ENCODE measurements around the gene CYP26A1. TPM values are rescaled to one million over a fixed set of nuclear protein-coding genes. Genes with fewer than 3 reads are reported as not detected.
"Not testable (repeated sequence)": the region's sequence is repeated elsewhere in the genome, so short reads cannot be mapped to it uniquely, and the experiment has no call there.

The CYP26A1 gene
- total RNA-seq, 1 experiment from 2014 or later: not detected

GRCh38 chr10:93098816-93099215 is 25.1 kb downstream of the CYP26A1 start:
- H3K36me3 ChIP-seq (ENCODE audit: insufficient read depth, low read length, poor library complexity, severe bottlenecking): no peaks in the 10 kb centered on the region
- TF ChIP-seq CTCF (conservative IDR thresholded peaks at IDR 0.05; ENCODE audit: low read depth, low read length) (no peak), EZH2 (IDR thresholded peaks at IDR 0.05; ENCODE audit: borderline replicate concordance, low read depth, low read length, poor library complexity, severe bottlenecking) (no peak)
- intact Hi-C loops (cut with micrococcal nuclease; ENCODE audit: unreplicated experiment): no loop called here
- BruUV-seq (replicated peaks): no TSS peak
- no peak overlapping the region for H3K4me3 ChIP-seq (ENCODE audit: low read depth, low read length, poor library complexity, severe bottlenecking)
- no peaks in the 10 kb centered on the region for H3K9me3 ChIP-seq (ENCODE audit: low read depth, low read length, poor library complexity, severe bottlenecking)
- H3K4me1 ChIP-seq (ENCODE audit: insufficient read depth, low read length, poor library complexity, severe bottlenecking): no peaks in the 10 kb centered on the region
- ChIA-PET POLR2A (ENCODE audit: low non-redundant PET) (no interaction called here), CTCF (no interaction called here)
- H3K27ac ChIP-seq (ENCODE audit: low read depth, low read length, poor library complexity, severe bottlenecking): no peak overlapping the region
- DNase-seq (ENCODE audit: low spot score): no peak
- no peaks in the 10 kb centered on the region for H3K27me3 ChIP-seq (replicated peaks; ENCODE audit: insufficient read depth, low read depth, low read length, poor library complexity)

DNA sequence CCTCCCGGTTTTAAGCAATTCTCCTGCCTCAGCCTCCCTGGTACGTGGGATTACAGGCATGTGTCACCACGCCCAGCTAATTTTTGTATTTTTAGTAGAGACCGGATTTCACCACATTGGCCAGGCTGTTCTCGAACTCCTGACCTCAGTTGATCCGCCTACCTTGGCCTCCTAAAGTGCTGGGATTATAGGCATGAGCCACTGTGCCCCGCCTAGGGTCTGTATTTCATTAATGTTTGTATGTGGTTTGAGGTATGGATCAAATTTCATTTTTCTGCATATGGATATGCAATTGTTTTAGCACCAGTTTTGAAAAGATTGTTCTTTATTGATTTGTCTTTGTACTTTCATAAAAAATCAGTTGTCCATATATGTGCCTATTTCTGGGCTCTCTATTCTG is 26.0 kb downstream of the CYP26A1 start:
- no peak for TF ChIP-seq EZH2 (IDR thresholded peaks at IDR 0.05; ENCODE audit: borderline replicate concordance, low read depth, low read length, poor library complexity, severe bottlenecking)
- no peak for TF ChIP-seq CTCF (conservative IDR thresholded peaks at IDR 0.05; ENCODE audit: low read depth, low read length)
- Histone ChIP-seq H3K27ac (ENCODE audit: low read depth, low read length, poor library complexity, severe bottlenecking) (no peak overlapping the region), H3K9me3 (ENCODE audit: low read depth, low read length, poor library complexity, severe bottlenecking) (no peaks in the 10 kb centered on the region), H3K36me3 (ENCODE audit: insufficient read depth, low read length, poor library complexity, severe bottlenecking) (no peaks in the 10 kb centered on the region), H3K4me3 (ENCODE audit: low read depth, low read length, poor library complexity, severe bottlenecking) (no peak overlapping the region), H3K4me1 (ENCODE audit: insufficient read depth, low read length, poor library complexity, severe bottlenecking) (no peaks in the 10 kb centered on the region), H3K27me3 (replicated peaks; ENCODE audit: insufficient read depth, low read depth, low read length, poor library complexity) (no peaks in the 10 kb centered on the region)
- no peak for DNase-seq (ENCODE audit: low spot score)
- intact Hi-C loops (cut with micrococcal nuclease; ENCODE audit: unreplicated experiment): no loop called here
- ChIA-PET CTCF (no interaction called here), POLR2A (ENCODE audit: low non-redundant PET) (no interaction called here)
- no TSS peak for BruUV-seq (replicated peaks)

GRCh38 chr10:93101148-93101547 is 27.5 kb downstream of the CYP26A1 start:
- H3K27ac ChIP-seq (ENCODE audit: low read depth, low read length, poor library complexity, severe bottlenecking); intact Hi-C loops (cut with micrococcal nuclease; ENCODE audit: unreplicated experiment); H3K4me1 ChIP-seq (ENCODE audit: insufficient read depth, low read length, poor library complexity, severe bottlenecking); H3K9me3 ChIP-seq (ENCODE audit: low read depth, low read length, poor library complexity, severe bottlenecking); BruUV-seq (replicated peaks); DNase-seq (ENCODE audit: low spot score); H3K4me3 ChIP-seq (ENCODE audit: low read depth, low read length, poor library complexity, severe bottlenecking); CTCF ChIA-PET; H3K27me3 ChIP-seq (replicated peaks; ENCODE audit: insufficient read depth, low read depth, low read length, poor library complexity); POLR2A ChIA-PET (ENCODE audit: low non-redundant PET); H3K36me3 ChIP-seq (ENCODE audit: insufficient read depth, low read length, poor library complexity, severe bottlenecking): not testable (repeated sequence)

DNA sequence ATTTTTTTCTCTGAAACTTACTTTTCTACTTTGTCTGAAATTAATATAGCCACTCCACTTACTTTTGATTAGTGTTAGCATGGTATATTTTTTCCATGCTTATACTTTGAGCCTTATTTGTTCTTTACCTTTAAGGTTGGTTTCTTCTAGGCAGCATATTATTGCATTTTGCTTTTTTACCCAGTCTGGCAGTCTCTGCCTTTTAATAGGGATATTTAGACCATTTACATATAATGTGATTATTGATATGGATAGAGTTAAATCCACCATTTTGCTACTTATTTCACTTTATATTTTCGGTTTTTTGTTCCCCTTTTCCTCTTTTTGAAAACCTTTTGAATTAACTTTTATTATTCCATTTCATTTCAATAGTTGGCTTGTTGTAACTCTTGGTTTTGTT is 30.3 kb downstream of the CYP26A1 start:
- Histone ChIP-seq H3K36me3 (ENCODE audit: insufficient read depth, low read length, poor library complexity, severe bottlenecking) (no peaks in the 10 kb centered on the region), H3K27ac (ENCODE audit: low read depth, low read length, poor library complexity, severe bottlenecking) (no peak overlapping the region), H3K9me3 (ENCODE audit: low read depth, low read length, poor library complexity, severe bottlenecking) (no peaks in the 10 kb centered on the region), H3K27me3 (replicated peaks; ENCODE audit: insufficient read depth, low read depth, low read length, poor library complexity) (no peaks in the 10 kb centered on the region), H3K4me3 (ENCODE audit: low read depth, low read length, poor library complexity, severe bottlenecking) (no peak overlapping the region), H3K4me1 (ENCODE audit: insufficient read depth, low read length, poor library complexity, severe bottlenecking) (no peaks in the 10 kb centered on the region)
- POLR2A ChIA-PET (ENCODE audit: low non-redundant PET): no interaction called here
- no peak for DNase-seq (ENCODE audit: low spot score)
- intact Hi-C loops (cut with micrococcal nuclease; ENCODE audit: unreplicated experiment): no loop called here
- no peak for TF ChIP-seq CTCF (conservative IDR thresholded peaks at IDR 0.05; ENCODE audit: low read depth, low read length)
- TF ChIP-seq EZH2 (IDR thresholded peaks at IDR 0.05; ENCODE audit: borderline replicate concordance, low read depth, low read length, poor library complexity, severe bottlenecking): no peak
- no TSS peak for BruUV-seq (replicated peaks)
- CTCF ChIA-PET: no interaction called here
